DND-41 (cell line): Measurements from ENCODE around the gene PUS7L.

Experiments used
- EZH2 ChIP-seq: IDR thresholded peaks from 3 replicates; pipeline ENCODE4 v1.6.1; 2012; ENCODE audit warnings: borderline replicate concordance, low read depth, mild to moderate bottlenecking, moderate library complexity, low read length, inconsistent platforms; ENCODE audit not compliant: severe bottlenecking
- TF ChIP-seq, protein P1 (sequence below): IDR thresholded peaks from 2 replicates; pipeline ENCODE4 v1.5.1; 2012; ENCODE audit warnings: borderline replicate concordance, low read length, moderate library complexity, mild to moderate bottlenecking; ENCODE audit not compliant: poor library complexity, severe bottlenecking; ENCODE audit errors: extremely low read depth

GRCh38 chr12:43754015-43754414 lies 4.6 kb downstream of the PUS7L start:
- TF ChIP-seq, protein P1, sequence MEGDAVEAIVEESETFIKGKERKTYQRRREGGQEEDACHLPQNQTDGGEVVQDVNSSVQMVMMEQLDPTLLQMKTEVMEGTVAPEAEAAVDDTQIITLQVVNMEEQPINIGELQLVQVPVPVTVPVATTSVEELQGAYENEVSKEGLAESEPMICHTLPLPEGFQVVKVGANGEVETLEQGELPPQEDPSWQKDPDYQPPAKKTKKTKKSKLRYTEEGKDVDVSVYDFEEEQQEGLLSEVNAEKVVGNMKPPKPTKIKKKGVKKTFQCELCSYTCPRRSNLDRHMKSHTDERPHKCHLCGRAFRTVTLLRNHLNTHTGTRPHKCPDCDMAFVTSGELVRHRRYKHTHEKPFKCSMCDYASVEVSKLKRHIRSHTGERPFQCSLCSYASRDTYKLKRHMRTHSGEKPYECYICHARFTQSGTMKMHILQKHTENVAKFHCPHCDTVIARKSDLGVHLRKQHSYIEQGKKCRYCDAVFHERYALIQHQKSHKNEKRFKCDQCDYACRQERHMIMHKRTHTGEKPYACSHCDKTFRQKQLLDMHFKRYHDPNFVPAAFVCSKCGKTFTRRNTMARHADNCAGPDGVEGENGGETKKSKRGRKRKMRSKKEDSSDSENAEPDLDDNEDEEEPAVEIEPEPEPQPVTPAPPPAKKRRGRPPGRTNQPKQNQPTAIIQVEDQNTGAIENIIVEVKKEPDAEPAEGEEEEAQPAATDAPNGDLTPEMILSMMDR, result no peak
- TF ChIP-seq EZH2, result no peak
